NB4 (cell line): ENCODE data around the gene IL10RA.

ENCODE experiments used
- DNase-seq: peaks from one replicate; pipeline ENCODE4 v3.0.0; 2010; ENCODE audit warnings: low read depth
- H3K4me3 ChIP-seq: one replicate; pipeline ENCODE4 v1.5.1; 2011; ENCODE audit warnings: mild to moderate bottlenecking, low read depth, low read length, moderate library complexity
- MYC ChIP-seq: IDR thresholded peaks from 2 replicates; pipeline ENCODE4 v1.6.1; 2011; ENCODE audit warnings: low read depth, low read length
- POLR2A ChIP-seq: IDR thresholded peaks from 2 replicates; pipeline ENCODE4 v1.6.1; 2011; ENCODE audit warnings: mild to moderate bottlenecking; ENCODE audit not compliant: insufficient read length; ENCODE audit errors: extremely low read depth
- TF ChIP-seq, protein P1 (sequence below): IDR thresholded peaks from one replicate; pipeline ENCODE4 v1.5.1; 2012; ENCODE audit warnings: low read depth, low read length
- TF ChIP-seq, protein P2 (sequence below): IDR thresholded peaks from 2 replicates; pipeline ENCODE4 v1.6.1; 2011; ENCODE audit warnings: low read depth, low read length

The IL10RA gene

GRCh38 chr11:117995472-117995871 is 9.3 kb downstream of the IL10RA start:
- no peak overlapping the region for H3K4me3 ChIP-seq
- TF ChIP-seq MYC, result no peak
- no peak for TF ChIP-seq POLR2A
- TF ChIP-seq, protein P1, sequence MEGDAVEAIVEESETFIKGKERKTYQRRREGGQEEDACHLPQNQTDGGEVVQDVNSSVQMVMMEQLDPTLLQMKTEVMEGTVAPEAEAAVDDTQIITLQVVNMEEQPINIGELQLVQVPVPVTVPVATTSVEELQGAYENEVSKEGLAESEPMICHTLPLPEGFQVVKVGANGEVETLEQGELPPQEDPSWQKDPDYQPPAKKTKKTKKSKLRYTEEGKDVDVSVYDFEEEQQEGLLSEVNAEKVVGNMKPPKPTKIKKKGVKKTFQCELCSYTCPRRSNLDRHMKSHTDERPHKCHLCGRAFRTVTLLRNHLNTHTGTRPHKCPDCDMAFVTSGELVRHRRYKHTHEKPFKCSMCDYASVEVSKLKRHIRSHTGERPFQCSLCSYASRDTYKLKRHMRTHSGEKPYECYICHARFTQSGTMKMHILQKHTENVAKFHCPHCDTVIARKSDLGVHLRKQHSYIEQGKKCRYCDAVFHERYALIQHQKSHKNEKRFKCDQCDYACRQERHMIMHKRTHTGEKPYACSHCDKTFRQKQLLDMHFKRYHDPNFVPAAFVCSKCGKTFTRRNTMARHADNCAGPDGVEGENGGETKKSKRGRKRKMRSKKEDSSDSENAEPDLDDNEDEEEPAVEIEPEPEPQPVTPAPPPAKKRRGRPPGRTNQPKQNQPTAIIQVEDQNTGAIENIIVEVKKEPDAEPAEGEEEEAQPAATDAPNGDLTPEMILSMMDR, result no peak
- TF ChIP-seq, protein P2, sequence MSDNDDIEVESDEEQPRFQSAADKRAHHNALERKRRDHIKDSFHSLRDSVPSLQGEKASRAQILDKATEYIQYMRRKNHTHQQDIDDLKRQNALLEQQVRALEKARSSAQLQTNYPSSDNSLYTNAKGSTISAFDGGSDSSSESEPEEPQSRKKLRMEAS, result no peak

DNA sequence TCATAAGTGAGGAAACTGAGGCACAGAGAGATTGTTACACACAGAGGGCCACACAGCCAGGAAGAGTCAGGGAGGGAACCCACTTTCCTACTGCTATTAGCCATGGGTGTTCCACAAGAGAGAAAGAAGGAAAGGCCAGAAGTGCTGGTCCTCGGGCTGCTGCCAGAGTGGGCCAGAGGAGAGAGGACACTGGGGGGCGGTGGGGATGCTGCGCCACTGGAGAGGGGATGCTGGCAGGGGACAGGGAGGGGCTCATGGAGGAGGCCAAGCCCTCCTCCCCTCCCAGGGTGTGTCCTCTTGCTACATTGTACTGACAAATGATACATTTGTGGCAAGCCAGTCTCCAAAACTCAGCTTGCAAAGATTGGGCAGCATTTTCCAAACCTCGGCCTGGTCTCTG is 9.9 kb downstream of the IL10RA start:
- no peak overlapping the region for H3K4me3 ChIP-seq
- DNase-seq, result no peak
- TF ChIP-seq, protein P2, result no peak

More at GRCh38 chr11:117995472-117995871, 9.3 kb downstream of the IL10RA start:
- DNase-seq, result no peak

DNA sequence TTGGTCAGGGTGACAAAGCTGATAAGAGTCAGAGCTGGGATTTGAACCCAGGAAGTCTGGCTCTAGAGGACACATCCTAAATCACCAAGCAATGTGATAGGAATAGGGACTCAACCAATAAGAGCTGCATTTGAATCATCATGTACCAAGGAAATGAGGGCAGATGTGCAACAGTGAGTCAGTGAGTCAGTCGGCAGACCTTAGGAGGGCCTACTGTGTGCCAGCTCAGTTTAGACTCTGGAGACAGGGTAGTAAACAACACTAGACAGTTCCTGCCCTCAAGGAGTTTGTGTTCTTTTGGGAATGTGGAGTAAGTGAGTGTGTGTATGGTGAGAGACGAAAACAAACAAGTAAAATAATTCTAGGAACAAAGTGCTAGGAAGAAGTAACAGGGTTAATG is 11.2 kb downstream of the IL10RA start:
- TF ChIP-seq MYC (no peak), POLR2A (no peak)
- TF ChIP-seq, protein P2, result no peak
- TF ChIP-seq, protein P1, result no peak
- H3K4me3 ChIP-seq, result no peak overlapping the region
- no peak for DNase-seq

- H3K4me3 ChIP-seq, result no peak overlapping the region
- TF ChIP-seq MYC, result no peak
- no peak for DNase-seq
Observed at GRCh38 chr11:117997823-117998579, 11.8 kb downstream of the IL10RA start.

DNA sequence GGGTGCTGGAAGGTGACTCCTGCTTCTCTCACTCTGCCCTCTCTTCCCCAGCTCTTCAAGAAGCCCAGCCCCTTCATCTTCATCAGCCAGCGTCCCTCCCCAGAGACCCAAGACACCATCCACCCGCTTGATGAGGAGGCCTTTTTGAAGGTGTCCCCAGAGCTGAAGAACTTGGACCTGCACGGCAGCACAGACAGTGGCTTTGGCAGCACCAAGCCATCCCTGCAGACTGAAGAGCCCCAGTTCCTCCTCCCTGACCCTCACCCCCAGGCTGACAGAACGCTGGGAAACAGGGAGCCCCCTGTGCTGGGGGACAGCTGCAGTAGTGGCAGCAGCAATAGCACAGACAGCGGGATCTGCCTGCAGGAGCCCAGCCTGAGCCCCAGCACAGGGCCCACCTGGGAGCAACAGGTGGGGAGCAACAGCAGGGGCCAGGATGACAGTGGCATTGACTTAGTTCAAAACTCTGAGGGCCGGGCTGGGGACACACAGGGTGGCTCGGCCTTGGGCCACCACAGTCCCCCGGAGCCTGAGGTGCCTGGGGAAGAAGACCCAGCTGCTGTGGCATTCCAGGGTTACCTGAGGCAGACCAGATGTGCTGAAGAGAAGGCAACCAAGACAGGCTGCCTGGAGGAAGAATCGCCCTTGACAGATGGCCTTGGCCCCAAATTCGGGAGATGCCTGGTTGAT is 12.6 kb downstream of the IL10RA start:
- H3K4me3 ChIP-seq, result no peak overlapping the region
- DNase-seq, result no peak
- TF ChIP-seq, protein P2, result no peak
- TF ChIP-seq MYC (no peak), POLR2A (no peak)
- TF ChIP-seq, protein P1, result no peak

GRCh38 chr11:117999354-117999993 is 13.3 kb downstream of the IL10RA start:
- TF ChIP-seq, protein P1, result no peak
- TF ChIP-seq, protein P2, result no peak
- TF ChIP-seq POLR2A, result no peak
- no peak for TF ChIP-seq MYC
- DNase-seq, result no peak
- H3K4me3 ChIP-seq, result no peak overlapping the region
